Right cardiac atrium (tissue), 5 donors: ENCODE data around the gene EDARADD. TPM values are rescaled to one million over a fixed set of nuclear protein-coding genes. Genes with fewer than 3 reads are reported as not detected.
"Not testable (repeated sequence)": the region's sequence is repeated elsewhere in the genome, so short reads cannot be mapped to it uniquely, and the experiment has no call there.

Experiments used
- ATAC-seq, 2 donors: fragments of 200-7000 bp; cut with Tn5 transposase; one replicate each; pipeline versions ENCODE4 v1.8.0 to v1.9.1; 2020; ENCODE audit warnings: moderate library complexity in 2 of 2, mild to moderate bottlenecking in 1 of 2
- DNase-seq, 3 donors: peaks; one replicate each; pipeline ENCODE4 v3.0.0-alpha.2; 2020
- H3K27ac ChIP-seq: one replicate; pipeline ENCODE4 v1.5.1; 2013; ENCODE audit warnings: mild to moderate bottlenecking, low read length, control low read depth, moderate library complexity
- H3K27me3 ChIP-seq: one replicate; pipeline ENCODE4 v1.6.1; 2013; ENCODE audit not compliant: control insufficient read depth, insufficient read depth
- H3K4me1 ChIP-seq: one replicate; pipeline ENCODE4 v1.6.1; 2013; ENCODE audit warnings: low read length; ENCODE audit not compliant: control insufficient read depth, insufficient read depth
- H3K4me3 ChIP-seq: one replicate; pipeline ENCODE4 v1.5.1; 2013; ENCODE audit warnings: low read length, control low read depth
- H3K9me3 ChIP-seq: one replicate; pipeline ENCODE4 v1.6.1; 2013; ENCODE audit warnings: low read length; ENCODE audit not compliant: control insufficient read depth
- WGBS: extraction: QIAGEN DNeasy Blood & Tissue Kit; methylation state at CpG from one replicate; pipeline ENCODE4 v1.1.7; 2013; 5-methylcytosine and 5-hydroxymethylcytosine counted together
- intact Hi-C, 4 donors: fragments of 100-400 bp; cut with DNase I; formaldehyde crosslinking; loops; one replicate each; pipeline versions ENCODE4 v1.11.0 to v1.14.0; 2022 to 2023
- polyA plus RNA-seq: library from polyadenylated mRNA; stranded (reverse); fragments of 200-250 nt; gene quantifications from one replicate; pipeline ENCODE4 v1.2.3, GENCODE V29; 2013
- total RNA-seq, 4 donors: library from RNA; stranded (reverse); fragmentation: NEBNext Ultra II Directional; extraction: Animal tissue kit (Norgen Biotek cat#: 25700); gene quantifications; one replicate each; pipeline ENCODE4 v1.2.1, GENCODE V29; 2021
- donor health status: healthy with polysubstance abuse.
- donor health status: DM: no; HTN: yes; CAD: no.
- donor health status: DM: no; HTN: no; CAD: no.
- donor health status: DM: no; HTN: yes; CAD: no; lungs with severe emphysema.
- donor health status: DM: yes; HTN: yes; CAD: no.

The EDARADD gene
- total and polyA plus RNA-seq, 5 donors, result 0.11 to 0.40 (median 0.25) TPM

DNA sequence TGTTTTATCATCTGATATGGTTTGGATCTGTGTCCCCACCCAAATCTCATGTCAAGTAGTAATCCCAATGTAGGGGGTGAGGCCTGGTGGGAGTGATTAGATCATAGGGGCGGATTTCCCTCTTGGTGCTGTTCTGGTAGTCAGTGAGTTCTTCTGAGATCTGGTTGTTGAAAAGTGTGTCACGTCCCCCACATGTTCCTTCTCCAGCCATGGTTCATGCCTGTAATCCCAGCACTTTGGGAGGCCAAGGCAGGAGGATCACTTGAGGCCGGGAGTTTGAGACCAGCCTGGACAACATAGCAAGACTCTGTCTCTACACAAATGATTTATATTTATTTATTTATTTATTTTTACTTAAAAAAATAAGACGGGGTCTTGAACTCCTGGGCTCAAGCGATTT lies 30.8 kb upstream of the EDARADD start:
- H3K9me3 ChIP-seq, result no peaks in the 10 kb centered on the region
- DNase-seq, result no peak
- H3K4me3 ChIP-seq, result no peak overlapping the region
- H3K27ac ChIP-seq, result no peak overlapping the region
- intact Hi-C loops, result no loop called here
- 97% methylated on average over 5 of the region's 5 CpGs for WGBS
- H3K27me3 ChIP-seq, result no peaks in the 10 kb centered on the region
- ATAC-seq, result no peak
- no peaks in the 10 kb centered on the region for H3K4me1 ChIP-seq

DNA sequence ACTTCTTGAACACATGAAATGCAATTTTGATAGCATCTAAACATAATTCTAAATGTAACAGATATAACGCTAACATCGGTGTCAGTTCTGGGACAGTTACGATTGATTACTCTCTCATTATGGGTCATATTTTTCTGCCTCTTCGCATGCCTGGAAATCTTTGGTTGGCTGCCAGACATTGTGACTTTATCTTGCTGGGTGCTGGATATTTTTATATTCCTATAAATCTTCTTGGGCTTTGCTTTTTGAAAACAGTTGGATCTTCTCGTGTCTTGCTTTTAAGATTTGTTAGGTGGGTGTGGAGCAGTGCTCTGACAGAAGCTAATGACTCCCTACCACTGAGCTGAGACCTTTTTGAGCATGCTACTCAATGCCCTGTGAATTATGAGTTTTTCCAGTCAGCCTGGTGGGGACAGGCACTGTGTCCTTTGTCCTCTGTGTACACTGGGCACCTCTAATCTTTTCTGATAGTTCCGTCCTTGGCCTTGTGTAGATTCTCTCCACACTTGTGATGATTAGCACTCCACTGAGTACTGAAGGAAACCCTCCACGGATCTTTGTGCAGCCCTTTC lies 28.0 kb upstream of the EDARADD start:
- Histone ChIP-seq H3K27me3 (no peaks in the 10 kb centered on the region), H3K9me3 (no peaks in the 10 kb centered on the region), H3K4me1 (no peaks in the 10 kb centered on the region), H3K27ac (no peak overlapping the region), H3K4me3 (no peak overlapping the region)
- ATAC-seq (no peak), DNase-seq (no peak)
- intact Hi-C loops, result no loop called here
- WGBS, result 22% methylated on average over 7 of the region's 7 CpGs

GRCh38 chr1:236366681-236367080 lies 27.4 kb upstream of the EDARADD start:
- H3K27ac ChIP-seq, ATAC-seq, H3K4me1 ChIP-seq, H3K4me3 ChIP-seq, DNase-seq, H3K9me3 ChIP-seq, H3K27me3 ChIP-seq, intact Hi-C loops: not testable (repeated sequence)
- WGBS, result 92% methylated on average over 12 of the region's 12 CpGs

- ATAC-seq, result no peak
- Histone ChIP-seq H3K27me3 (no peaks in the 10 kb centered on the region), H3K9me3 (no peaks in the 10 kb centered on the region), H3K4me3 (no peak overlapping the region), H3K27ac (no peak overlapping the region), H3K4me1 (no peaks in the 10 kb centered on the region)
- intact Hi-C loops, result no loop called here
- no peak for DNase-seq
- 72% methylated on average over 1 of the region's 1 CpG for WGBS
Observed at GRCh38 chr1:236370420-236370819, 23.7 kb upstream of the EDARADD start.

DNA sequence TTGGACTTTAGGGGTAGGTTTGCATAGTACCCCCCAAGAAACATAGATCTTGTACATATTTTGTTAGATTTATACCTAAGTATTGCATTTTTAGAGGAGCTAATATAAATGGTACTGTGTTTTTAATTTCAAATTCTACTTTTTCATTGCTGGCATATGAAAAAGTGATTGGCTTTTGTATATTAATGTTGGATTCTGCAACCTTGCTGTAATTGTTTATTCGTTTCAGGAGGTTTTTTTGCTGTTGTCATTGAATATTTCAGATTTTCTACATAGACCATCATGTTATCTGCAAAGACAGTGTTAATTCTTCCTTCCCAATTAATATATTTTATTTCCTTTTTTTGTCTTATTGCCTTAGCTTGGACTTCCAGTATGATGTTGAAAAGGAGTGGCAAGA lies 23.0 kb upstream of the EDARADD start:
- no peak overlapping the region for H3K27ac ChIP-seq
- no peak overlapping the region for H3K4me3 ChIP-seq
- 84% methylated on average over 1 of the region's 1 CpG for WGBS
- no peaks in the 10 kb centered on the region for H3K27me3 ChIP-seq
- intact Hi-C loops, result no loop called here
- ATAC-seq (no peak), DNase-seq (no peak)
- no peaks in the 10 kb centered on the region for H3K9me3 ChIP-seq
- H3K4me1 ChIP-seq, result no peaks in the 10 kb centered on the region

DNA sequence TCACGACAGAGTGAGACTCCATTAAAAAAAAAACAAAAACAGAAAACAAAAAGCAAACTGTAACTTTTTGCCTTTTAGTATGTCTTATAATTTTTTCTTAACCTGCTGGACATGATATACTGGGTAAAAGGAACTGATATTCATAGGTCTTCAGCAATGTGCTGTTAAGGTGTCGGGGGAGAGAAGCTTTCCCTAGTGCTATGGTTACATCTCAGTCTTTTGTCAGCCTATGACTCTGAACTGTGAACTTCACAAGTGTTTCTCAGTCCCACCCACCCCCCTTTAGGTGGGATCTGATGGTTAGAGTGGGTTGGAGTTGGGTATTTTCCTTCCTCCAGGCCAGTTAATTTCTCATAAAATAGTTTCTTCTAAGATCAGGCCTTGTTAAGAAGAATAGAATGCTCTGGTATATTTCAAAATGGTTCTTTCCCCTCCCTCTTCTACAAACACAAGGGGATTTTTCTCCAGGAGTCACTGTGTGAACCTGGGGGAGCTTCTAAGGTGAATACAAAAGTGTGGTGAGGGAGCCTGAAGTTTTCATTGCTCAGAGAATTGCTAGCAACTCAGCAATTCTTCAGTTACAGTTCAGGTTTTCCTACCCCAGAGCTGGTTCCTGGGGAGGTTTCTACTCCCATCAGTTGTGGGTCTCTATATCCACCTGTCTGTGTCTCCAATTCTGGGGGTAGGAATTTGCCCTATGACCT lies 16.1 kb upstream of the EDARADD start:
- 97% methylated on average over 2 of the region's 2 CpGs for WGBS
- intact Hi-C loops, result no loop called here
- Histone ChIP-seq H3K27me3 (no peaks in the 10 kb centered on the region), H3K4me1 (no peaks in the 10 kb centered on the region), H3K27ac (no peak overlapping the region), H3K9me3 (no peaks in the 10 kb centered on the region), H3K4me3 (no peak overlapping the region)
- DNase-seq, result no peak
- no peak for ATAC-seq

DNA sequence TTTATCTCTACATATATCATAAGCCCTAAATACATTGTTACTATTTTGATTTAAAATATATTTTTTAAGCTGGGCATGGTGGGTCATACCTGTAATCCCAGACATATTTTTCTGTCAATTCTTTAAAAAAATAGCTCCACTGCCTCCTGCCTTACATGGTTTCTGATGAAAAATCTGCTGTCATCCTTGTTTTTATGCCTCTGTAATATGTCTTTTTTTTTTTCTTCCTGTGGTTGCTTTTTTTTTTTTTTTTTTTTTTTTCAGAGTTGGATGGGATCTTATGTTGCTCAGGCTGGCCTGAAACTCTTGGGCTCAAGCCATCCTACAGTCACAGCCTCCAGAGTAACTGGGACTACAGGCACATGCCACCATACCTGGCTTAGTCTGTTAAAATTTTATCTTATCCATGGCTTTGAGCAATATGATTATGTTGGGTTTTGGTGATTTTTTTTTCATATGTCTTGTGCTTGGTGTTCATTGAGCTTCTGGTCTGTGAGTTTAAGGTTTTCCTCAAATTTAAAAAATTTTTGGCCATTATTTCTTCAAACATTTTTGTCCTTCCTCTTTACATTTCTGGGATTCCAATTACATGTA lies 12.4 kb upstream of the EDARADD start:
- intact Hi-C loops, result no loop called here
- Histone ChIP-seq H3K4me3 (no peak overlapping the region), H3K27ac (no peak overlapping the region), H3K27me3 (no peaks in the 10 kb centered on the region), H3K4me1 (no peaks in the 10 kb centered on the region), H3K9me3 (no peaks in the 10 kb centered on the region)
- DNase-seq (no peak), ATAC-seq (no peak)

DNA sequence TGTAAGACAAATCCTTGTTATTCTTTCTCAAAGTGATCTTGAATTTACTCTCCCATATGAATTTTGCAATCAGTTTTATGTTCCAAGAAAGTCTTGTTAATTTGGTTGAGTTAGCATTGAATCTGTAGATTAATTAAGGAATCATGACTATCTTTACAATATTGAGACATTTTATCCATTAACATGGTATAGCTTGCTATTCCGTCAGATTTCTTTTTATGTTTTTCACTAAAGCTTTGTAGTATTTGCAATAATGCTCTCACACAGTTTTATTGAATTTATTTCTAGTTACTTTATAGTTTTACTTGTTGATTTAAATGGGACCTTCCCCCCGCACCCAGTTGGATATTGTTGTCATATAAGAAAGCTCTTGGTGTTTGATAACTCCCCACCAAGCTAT lies 5.8 kb upstream of the EDARADD start:
- intact Hi-C loops, result no loop called here
- DNase-seq, result no peak
- H3K4me3 ChIP-seq, result no peak overlapping the region
- no peaks in the 10 kb centered on the region for H3K4me1 ChIP-seq
- no peak for ATAC-seq
- 99% methylated on average over 2 of the region's 2 CpGs for WGBS
- H3K27me3 ChIP-seq, result no peaks in the 10 kb centered on the region
- no peaks in the 10 kb centered on the region for H3K9me3 ChIP-seq
- no peak overlapping the region for H3K27ac ChIP-seq

DNA sequence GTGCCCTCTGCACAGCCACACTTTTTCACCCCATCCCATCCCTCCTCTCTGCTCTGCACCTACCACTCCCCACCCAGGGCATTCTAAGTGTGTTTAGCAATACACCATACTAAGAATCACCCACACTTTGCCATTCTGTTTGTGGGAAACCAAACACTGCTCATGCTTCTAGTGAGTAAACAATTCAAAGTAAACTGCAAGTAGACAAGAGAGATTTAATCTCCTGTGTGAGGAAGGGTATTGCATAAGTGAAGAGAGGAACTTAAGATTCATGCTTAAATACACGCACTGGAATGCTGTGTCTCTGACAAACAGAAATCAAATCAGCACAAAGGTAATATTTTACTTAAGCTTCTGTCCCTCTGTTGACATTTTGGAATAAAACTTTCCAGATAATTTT lies 4.8 kb upstream of the EDARADD start:
- Histone ChIP-seq H3K4me1 (no peaks in the 10 kb centered on the region), H3K4me3 (no peak overlapping the region), H3K9me3 (no peaks in the 10 kb centered on the region), H3K27ac (no peak overlapping the region), H3K27me3 (no peaks in the 10 kb centered on the region)
- intact Hi-C loops, result no loop called here
- WGBS, result 74% methylated on average over 1 of the region's 1 CpG
- ATAC-seq (no peak), DNase-seq (no peak)

DNA sequence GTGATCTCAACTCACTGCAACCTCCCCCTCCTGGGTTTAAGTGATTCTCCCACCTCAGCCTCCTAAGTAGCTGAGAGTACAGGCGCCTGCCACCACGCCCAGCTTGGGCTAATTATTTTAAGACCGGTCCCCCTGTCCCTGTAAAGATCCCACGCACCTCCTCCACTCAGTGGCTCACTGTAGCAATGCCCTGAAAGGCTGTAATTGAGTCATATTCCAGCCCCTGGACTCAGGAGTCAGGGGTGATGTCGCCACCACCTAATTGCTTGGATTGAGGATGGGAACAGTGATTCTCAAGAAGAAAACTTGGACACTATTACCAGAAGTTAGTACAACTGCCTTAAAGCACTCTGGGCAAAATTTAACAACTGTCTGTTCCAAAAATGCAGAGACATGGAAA lies 3.1 kb upstream of the EDARADD start:
- H3K27me3 ChIP-seq, result no peaks in the 10 kb centered on the region
- no peak for DNase-seq
- intact Hi-C loops, result no loop called here
- H3K27ac ChIP-seq, result no peak overlapping the region
- H3K4me1 ChIP-seq, result no peaks in the 10 kb centered on the region
- H3K9me3 ChIP-seq, result no peaks in the 10 kb centered on the region
- H3K4me3 ChIP-seq, result no peak overlapping the region
- 74% methylated on average over 5 of the region's 5 CpGs for WGBS
- no peak for ATAC-seq

- no peaks in the 10 kb centered on the region for H3K9me3 ChIP-seq
- DNase-seq, result no peak
- H3K4me3 ChIP-seq, result no peak overlapping the region
- ATAC-seq, result no peak
- intact Hi-C loops, result no loop called here
- no peak overlapping the region for H3K27ac ChIP-seq
- H3K27me3 ChIP-seq, result no peaks in the 10 kb centered on the region
- 57% methylated on average over 2 of the region's 2 CpGs for WGBS
- H3K4me1 ChIP-seq, result no peaks in the 10 kb centered on the region
Observed at GRCh38 chr1:236392182-236392581, 1.9 kb upstream of the EDARADD start.
